Right lobe of liver (tissue), 6 donors: ENCODE data around the gene HOXC11. TPM values are rescaled to one million over a fixed set of nuclear protein-coding genes. Genes with fewer than 3 reads are reported as not detected.

Experiments
- ATAC-seq, 4 donors: fragments of 200-7000 bp; cut with Tn5 transposase; one replicate each; pipeline ENCODE4 v1.9.1; 2020; ENCODE audit warnings: mild to moderate bottlenecking in 4 of 4, moderate library complexity in 4 of 4
- DNase-seq, 3 donors: peaks; one replicate each; pipeline ENCODE4 v3.0.0-alpha.2; 2020
- H3K27ac ChIP-seq, 3 donors: fragments of 200-600 bp; one replicate each; pipeline ENCODE4 v1.8.0; 2022
- H3K27me3 ChIP-seq, 2 donors: fragments of 200-600 bp; one replicate each; pipeline ENCODE4 v1.8.0; 2022
- H3K36me3 ChIP-seq, 4 donors: fragments of 200-600 bp; sonication (generic) in 1 of 4; one replicate each; pipeline versions ENCODE4 v1.5.1 to v1.8.0; 2017 to 2022; ENCODE audit warnings: control low read depth in 1 of 4
- H3K4me1 ChIP-seq, 4 donors: fragments of 200-600 bp; sonication (generic) in 1 of 4; one replicate each; pipeline versions ENCODE4 v1.5.1 to v1.8.0; 2017 to 2022; ENCODE audit warnings: control low read depth in 1 of 4
- H3K4me3 ChIP-seq, 3 donors: fragments of 200-600 bp; one replicate each; pipeline ENCODE4 v1.8.0; 2022
- H3K9me3 ChIP-seq, 4 donors: fragments of 200-600 bp; sonication (generic) in 1 of 4; one replicate each; pipeline versions ENCODE4 v1.5.1 to v1.8.0; 2017 to 2022; ENCODE audit warnings: control low read depth in 1 of 4
- POLR2A ChIP-seq: fragments of 450-650 bp; IDR thresholded peaks from one replicate; pipeline ENCODE4 v1.6.1; 2017; ENCODE audit warnings: antibody characterized with exemption, mild to moderate bottlenecking
- WGBS: methylation state at CpG from one replicate; pipeline ENCODE4 v1.1.6; 2018; ENCODE audit warnings: low coverage, low lambda C conversion rate; ENCODE audit not compliant: insufficient coverage; ENCODE audit errors: missing lambda C conversion rate; 5-methylcytosine and 5-hydroxymethylcytosine counted together
- intact Hi-C, 2 donors: fragments of 100-400 bp; cut with DNase I; formaldehyde crosslinking; loops; one replicate each; pipeline versions ENCODE4 v1.11.2 to v1.14.1; 2022
- total RNA-seq, 6 experiments: library from RNA; depleted of rRNA in 2 of 6; stranded (reverse); fragments of >200 nt in 2 of 6; fragmentation: NEBNext Ultra II Directional in 3 of 6; extraction: Animal tissue kit (Norgen Biotek cat#: 25700) in 3 of 6; gene quantifications; one replicate each; pipeline versions ENCODE4 v1.1.0 to v1.2.4, GENCODE V29; 2016 to 2023
- TF ChIP-seq, protein P1 (sequence below), 4 donors: fragments of 200-600 bp in 3 of 4; fragments of 450-650 bp in 1 of 4; IDR thresholded peaks; one replicate each; pipeline versions ENCODE4 v1.5.1 to v1.8.0; 2016 to 2022; ENCODE audit warnings: antibody characterized with exemption in 4 of 4, mild to moderate bottlenecking in 2 of 4
- donor health status: DM: no; HTN: yes; CAD: no.
- donor health status: DM: no; HTN: no; CAD: no.
- donor health status: DM: no; HTN: no; CAD: no.
- donor health status: DM: no; HTN: yes; CAD: no.
- donor health status: DM: no; HTN: yes; CAD: no.

Gene HOXC11
- total RNA-seq, 6 experiments from 2014 or later: not detected

DNA sequence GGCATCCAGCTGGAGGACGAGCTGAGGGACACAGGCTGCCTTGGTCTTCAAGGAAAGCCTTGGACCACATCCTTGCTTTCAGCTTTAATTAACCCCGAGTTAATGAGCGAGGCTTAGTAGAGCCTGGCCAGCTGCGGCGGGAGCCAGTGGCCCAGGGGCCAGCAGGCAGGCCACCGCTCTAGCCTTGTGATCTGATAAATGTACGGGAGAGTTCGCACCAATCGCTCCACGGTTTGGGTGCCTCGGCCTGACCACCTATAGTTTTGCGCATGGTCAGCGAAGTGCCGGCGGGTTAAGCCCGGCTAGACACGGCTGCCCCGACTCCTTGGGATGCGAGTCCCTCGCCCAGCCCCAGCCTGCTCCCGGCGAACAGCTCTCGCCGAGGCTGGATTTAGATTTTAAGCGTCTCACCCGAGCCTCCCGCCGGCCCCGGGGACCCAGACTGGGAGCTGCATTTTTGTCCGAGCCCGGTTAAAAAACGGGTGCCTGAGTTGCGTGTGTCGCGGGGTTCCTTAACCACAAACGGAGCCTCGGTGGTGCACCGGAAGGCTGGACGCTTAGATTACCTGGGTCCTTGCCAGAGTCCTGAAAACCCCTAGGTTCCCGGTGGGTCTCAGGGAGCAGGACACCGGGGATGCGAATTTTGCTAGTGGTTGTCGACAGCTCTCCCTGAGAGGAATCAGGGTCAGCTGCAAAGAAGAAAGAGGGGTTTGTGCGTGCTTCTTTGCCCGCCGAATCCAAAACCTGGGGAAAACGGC lies 21.2 kb upstream of the HOXC11 start:
- peaks cover 0 to 3% (median 0%) of the 10 kb centered on the region in 4 donors for H3K4me1 ChIP-seq
- ATAC-seq (no peak), DNase-seq (no peak)
- intact Hi-C loops: no loop called here
- peaks cover 15 to 65% of the 10 kb centered on the region in 2 donors for H3K27me3 ChIP-seq
- no peak for TF ChIP-seq POLR2A
- TF ChIP-seq, protein P1, sequence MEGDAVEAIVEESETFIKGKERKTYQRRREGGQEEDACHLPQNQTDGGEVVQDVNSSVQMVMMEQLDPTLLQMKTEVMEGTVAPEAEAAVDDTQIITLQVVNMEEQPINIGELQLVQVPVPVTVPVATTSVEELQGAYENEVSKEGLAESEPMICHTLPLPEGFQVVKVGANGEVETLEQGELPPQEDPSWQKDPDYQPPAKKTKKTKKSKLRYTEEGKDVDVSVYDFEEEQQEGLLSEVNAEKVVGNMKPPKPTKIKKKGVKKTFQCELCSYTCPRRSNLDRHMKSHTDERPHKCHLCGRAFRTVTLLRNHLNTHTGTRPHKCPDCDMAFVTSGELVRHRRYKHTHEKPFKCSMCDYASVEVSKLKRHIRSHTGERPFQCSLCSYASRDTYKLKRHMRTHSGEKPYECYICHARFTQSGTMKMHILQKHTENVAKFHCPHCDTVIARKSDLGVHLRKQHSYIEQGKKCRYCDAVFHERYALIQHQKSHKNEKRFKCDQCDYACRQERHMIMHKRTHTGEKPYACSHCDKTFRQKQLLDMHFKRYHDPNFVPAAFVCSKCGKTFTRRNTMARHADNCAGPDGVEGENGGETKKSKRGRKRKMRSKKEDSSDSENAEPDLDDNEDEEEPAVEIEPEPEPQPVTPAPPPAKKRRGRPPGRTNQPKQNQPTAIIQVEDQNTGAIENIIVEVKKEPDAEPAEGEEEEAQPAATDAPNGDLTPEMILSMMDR (IDR thresholded peaks at IDR 0.05): no peak
- H3K27ac ChIP-seq: no peak overlapping the region
- no peaks in the 10 kb centered on the region for H3K36me3 ChIP-seq
- no peaks in the 10 kb centered on the region for H3K9me3 ChIP-seq
- 6% methylated on average over 8 of the region's 47 CpGs for WGBS
- no peak overlapping the region for H3K4me3 ChIP-seq

DNA sequence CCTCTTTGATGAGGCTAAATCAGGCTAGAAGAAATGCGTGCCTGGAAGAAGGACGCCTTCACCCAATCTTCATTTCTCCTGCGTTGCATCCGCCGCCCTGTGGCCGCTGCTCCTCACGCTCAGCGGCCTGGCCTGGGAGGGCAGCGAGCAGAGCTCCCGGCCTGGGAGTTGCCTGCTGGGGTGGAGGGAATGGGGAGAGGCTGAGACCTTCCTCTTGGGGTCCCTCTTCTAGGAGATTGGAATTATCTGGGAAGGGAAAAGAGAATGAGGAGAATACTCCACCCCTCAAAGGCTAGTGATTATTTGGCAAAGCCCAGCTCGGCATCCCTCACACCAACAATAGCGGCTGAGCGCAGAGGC lies 20.6 kb upstream of the HOXC11 start:
- no peak for ATAC-seq
- TF ChIP-seq POLR2A: no peak
- TF ChIP-seq, protein P1 (IDR thresholded peaks at IDR 0.05): no peak
- Histone ChIP-seq H3K4me1 (peaks cover 0 to 3% (median 0%) of the 10 kb centered on the region in 4 donors), H3K4me3 (no peak overlapping the region), H3K9me3 (no peaks in the 10 kb centered on the region), H3K27ac (no peak overlapping the region), H3K27me3 (peaks cover 15 to 66% of the 10 kb centered on the region in 2 donors), H3K36me3 (no peaks in the 10 kb centered on the region)
- no peak for DNase-seq
- intact Hi-C loops: no loop called here
- 10% methylated on average over 11 of the region's 13 CpGs for WGBS

DNA sequence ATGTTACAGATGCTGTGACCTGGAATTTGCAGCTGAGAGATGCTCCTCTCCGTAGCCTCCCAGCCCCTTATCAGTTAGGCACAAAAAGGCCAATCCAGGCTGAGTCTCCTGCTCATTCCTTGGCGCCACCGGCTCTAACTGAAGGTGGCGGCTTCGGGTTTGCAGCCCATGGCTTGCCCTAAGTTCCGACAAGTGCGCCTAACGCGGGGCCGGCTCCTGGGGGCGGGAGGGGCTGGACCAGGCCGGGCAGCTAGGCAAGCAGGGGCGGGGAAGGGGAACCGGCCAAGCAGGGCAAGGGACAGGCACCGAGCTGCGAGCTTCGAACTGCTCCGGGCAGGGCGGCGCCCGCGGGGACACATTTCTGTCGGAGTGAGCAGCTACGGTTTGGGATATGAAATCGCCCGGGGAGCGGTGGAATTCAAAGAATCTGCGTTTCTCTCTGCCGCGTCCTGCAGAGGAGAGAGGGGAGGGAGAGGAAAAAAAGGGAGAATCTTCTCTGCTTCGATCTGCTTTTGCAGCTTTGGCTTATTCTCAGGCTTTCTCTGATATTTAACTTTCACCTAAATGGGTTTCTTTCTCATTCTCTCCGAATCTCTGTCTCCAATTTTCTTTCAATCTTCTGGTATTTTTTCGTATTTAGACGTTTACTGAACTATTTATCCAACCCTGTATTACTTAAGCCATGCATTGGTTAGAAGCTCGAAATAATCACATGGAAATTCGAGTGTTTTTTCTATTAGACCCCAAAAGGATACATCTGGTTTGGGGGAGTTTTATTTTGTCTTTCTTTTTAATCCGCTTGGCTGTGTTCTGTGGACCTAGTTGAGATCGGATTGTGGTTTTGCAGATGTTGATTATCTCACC lies 19.8 kb upstream of the HOXC11 start:
- WGBS: 6% methylated on average over 31 of the region's 38 CpGs
- ATAC-seq: peak in 2 of 4 donors; percentile 20 to 33

DNA sequence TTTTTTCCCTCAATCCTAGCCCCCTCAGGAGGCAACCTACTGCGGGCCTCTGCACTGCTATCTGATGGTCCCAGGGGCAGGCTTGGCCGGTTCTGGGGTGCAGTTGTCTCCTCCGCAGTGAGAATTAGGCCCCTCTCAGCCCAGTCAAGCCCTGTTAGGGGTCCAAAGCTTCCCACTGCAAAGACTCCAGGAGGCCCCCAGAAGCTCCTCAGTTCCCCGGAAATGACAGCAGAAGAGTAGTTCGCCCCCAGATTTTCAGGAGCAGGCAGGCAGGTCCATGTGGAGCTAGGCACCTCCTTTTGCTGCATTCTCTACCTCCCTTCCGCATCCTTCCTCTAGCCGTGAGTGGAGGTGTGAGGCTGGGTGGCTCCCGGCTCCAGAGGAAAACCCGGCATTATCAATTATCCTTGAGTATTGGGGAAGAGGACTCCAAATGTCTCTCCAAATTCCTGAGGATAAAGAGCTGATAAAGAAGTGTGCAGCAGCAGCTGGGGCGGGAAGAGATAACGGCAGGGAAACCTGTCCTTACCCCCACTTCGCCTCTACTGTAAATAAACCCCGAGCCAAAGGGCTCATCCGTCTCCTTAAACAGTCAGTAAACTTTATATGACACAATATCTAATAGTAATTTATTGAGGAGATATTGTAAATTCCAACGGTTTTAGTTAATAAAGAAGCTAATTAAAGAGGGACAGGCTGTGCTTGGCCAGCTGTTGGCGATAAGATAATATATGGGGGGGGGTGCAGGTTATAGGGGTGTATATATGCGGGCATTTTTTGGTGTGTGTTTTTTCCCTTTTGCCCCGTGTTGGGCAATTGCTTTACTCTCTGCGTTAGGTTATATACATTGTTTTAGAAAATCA lies 18.9 kb upstream of the HOXC11 start:
- WGBS: 4% methylated on average over 19 of the region's 19 CpGs
- no peak for TF ChIP-seq POLR2A
- TF ChIP-seq, protein P1 (IDR thresholded peaks at IDR 0.05): no peak
- H3K4me3 ChIP-seq: no peak overlapping the region
- H3K27me3 ChIP-seq: peaks cover 15 to 70% of the 10 kb centered on the region in 2 donors
- no peak for ATAC-seq
- DNase-seq: no peak
- intact Hi-C loops: no loop called here
- H3K36me3 ChIP-seq: no peaks in the 10 kb centered on the region
- H3K27ac ChIP-seq: no peak overlapping the region
- H3K9me3 ChIP-seq: no peaks in the 10 kb centered on the region
- H3K4me1 ChIP-seq: peaks cover 0 to 3% (median 0%) of the 10 kb centered on the region in 4 donors

More for the DNA sequence above, 19.8 kb upstream of the HOXC11 start:
- H3K4me3 ChIP-seq: no peak overlapping the region
- no peaks in the 10 kb centered on the region for H3K9me3 ChIP-seq
- H3K36me3 ChIP-seq: no peaks in the 10 kb centered on the region
- DNase-seq: no peak
- no peak overlapping the region for H3K27ac ChIP-seq
- H3K27me3 ChIP-seq: peaks cover 15 to 60% of the 10 kb centered on the region in 2 donors
- peaks cover 0 to 3% (median 0%) of the 10 kb centered on the region in 4 donors for H3K4me1 ChIP-seq
- intact Hi-C loops: no loop called here
- TF ChIP-seq, protein P1 (IDR thresholded peaks at IDR 0.05): no peak
- no peak for TF ChIP-seq POLR2A
